ENCODE measurements around the gene ROCK2. TPM values are rescaled to one million over a fixed set of nuclear protein-coding genes. Genes with fewer than 3 reads are reported as not detected.

Gene ROCK2
- total and polyA plus RNA-seq, 2 of the 13 experiments (the other 11 are each of a cell fraction or from before 2014, with no cell fraction given): 38.1 to 119 TPM

DNA sequence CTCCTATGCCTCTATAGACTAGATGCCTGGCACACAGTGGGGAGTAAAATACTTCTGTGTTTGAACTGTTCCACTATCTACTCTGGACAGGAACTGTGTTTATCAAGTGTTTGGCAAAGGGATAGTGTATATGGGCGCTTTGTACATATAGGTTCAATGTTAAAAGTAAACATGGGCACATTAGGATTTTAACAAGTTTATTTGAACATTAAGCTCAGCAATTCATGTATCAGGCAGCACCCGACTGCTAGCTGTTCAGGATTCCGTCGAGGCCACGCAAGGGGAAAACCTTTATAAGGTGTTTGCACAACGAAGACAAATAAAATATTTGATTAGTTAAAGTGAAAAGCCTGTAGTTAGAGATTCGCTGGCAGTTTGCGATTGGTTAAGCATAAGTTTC is 43.4 kb upstream of the ROCK2 start (continued):
- TF ChIP-seq, protein P1, sequence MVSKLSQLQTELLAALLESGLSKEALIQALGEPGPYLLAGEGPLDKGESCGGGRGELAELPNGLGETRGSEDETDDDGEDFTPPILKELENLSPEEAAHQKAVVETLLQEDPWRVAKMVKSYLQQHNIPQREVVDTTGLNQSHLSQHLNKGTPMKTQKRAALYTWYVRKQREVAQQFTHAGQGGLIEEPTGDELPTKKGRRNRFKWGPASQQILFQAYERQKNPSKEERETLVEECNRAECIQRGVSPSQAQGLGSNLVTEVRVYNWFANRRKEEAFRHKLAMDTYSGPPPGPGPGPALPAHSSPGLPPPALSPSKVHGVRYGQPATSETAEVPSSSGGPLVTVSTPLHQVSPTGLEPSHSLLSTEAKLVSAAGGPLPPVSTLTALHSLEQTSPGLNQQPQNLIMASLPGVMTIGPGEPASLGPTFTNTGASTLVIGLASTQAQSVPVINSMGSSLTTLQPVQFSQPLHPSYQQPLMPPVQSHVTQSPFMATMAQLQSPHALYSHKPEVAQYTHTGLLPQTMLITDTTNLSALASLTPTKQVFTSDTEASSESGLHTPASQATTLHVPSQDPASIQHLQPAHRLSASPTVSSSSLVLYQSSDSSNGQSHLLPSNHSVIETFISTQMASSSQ (IDR thresholded peaks at IDR 0.05; ENCODE audit: low read depth): peak; percentile 48; the same call in 1 of the 2 replicates
- TF ChIP-seq, protein P1 (CRISPR knock-in tag; IDR thresholded peaks at IDR 0.05; ENCODE audit: borderline replicate concordance): peak; percentile 47; the same call in 1 of the 2 replicates
- TF ChIP-seq, protein P2, sequence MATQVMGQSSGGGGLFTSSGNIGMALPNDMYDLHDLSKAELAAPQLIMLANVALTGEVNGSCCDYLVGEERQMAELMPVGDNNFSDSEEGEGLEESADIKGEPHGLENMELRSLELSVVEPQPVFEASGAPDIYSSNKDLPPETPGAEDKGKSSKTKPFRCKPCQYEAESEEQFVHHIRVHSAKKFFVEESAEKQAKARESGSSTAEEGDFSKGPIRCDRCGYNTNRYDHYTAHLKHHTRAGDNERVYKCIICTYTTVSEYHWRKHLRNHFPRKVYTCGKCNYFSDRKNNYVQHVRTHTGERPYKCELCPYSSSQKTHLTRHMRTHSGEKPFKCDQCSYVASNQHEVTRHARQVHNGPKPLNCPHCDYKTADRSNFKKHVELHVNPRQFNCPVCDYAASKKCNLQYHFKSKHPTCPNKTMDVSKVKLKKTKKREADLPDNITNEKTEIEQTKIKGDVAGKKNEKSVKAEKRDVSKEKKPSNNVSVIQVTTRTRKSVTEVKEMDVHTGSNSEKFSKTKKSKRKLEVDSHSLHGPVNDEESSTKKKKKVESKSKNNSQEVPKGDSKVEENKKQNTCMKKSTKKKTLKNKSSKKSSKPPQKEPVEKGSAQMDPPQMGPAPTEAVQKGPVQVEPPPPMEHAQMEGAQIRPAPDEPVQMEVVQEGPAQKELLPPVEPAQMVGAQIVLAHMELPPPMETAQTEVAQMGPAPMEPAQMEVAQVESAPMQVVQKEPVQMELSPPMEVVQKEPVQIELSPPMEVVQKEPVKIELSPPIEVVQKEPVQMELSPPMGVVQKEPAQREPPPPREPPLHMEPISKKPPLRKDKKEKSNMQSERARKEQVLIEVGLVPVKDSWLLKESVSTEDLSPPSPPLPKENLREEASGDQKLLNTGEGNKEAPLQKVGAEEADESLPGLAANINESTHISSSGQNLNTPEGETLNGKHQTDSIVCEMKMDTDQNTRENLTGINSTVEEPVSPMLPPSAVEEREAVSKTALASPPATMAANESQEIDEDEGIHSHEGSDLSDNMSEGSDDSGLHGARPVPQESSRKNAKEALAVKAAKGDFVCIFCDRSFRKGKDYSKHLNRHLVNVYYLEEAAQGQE (IDR thresholded peaks at IDR 0.05; ENCODE audit: borderline replicate concordance in 1 of 2, low read depth in 1 of 2, low read length in 2 of 2): 0 out of 4 replicates have a peak, but pooled peaks of 1 of the 2 experiments have one; percentile 41
- no peak for TF ChIP-seq SPEN (CRISPR knock-in tag; IDR thresholded peaks at IDR 0.05; ENCODE audit: low read depth)
- no peak for TF ChIP-seq ZNF432 (CRISPR knock-in tag; IDR thresholded peaks at IDR 0.05; ENCODE audit: borderline replicate concordance)
- TF ChIP-seq ZNF737 (CRISPR knock-in tag; IDR thresholded peaks at IDR 0.05; ENCODE audit: borderline replicate concordance): no peak
- TF ChIP-seq, protein P3, sequence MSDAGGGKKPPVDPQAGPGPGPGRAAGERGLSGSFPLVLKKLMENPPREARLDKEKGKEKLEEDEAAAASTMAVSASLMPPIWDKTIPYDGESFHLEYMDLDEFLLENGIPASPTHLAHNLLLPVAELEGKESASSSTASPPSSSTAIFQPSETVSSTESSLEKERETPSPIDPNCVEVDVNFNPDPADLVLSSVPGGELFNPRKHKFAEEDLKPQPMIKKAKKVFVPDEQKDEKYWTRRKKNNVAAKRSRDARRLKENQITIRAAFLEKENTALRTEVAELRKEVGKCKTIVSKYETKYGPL (CRISPR knock-in tag; IDR thresholded peaks at IDR 0.05): no peak
- TF ChIP-seq ZBTB42 (CRISPR knock-in tag; IDR thresholded peaks at IDR 0.05): no peak
- peak; percentile 72 for TF ChIP-seq FOXA1 (IDR thresholded peaks at IDR 0.05)
- TF ChIP-seq FOXA1 (CRISPR knock-in tag; IDR thresholded peaks at IDR 0.05): peak; percentile 95
- peak; percentile 16; the same call in 1 of the 2 replicates for TF ChIP-seq MIXL1 (CRISPR knock-in tag; IDR thresholded peaks at IDR 0.05)
- no peak for TF ChIP-seq ZNF543 (CRISPR knock-in tag; IDR thresholded peaks at IDR 0.05)
- TF ChIP-seq ZFP36L1 (CRISPR knock-in tag; IDR thresholded peaks at IDR 0.05): no peak
- peak; percentile 87 for TF ChIP-seq BCL6 (CRISPR knock-in tag; IDR thresholded peaks at IDR 0.05)
- TF ChIP-seq ZNF549 (CRISPR knock-in tag; IDR thresholded peaks at IDR 0.05): peak; percentile 98
- TF ChIP-seq ZKSCAN8 (CRISPR knock-in tag; IDR thresholded peaks at IDR 0.05; ENCODE audit: borderline replicate concordance): 0 out of 2 replicates have a peak, but pooled peaks have one; percentile 72
- TF ChIP-seq, protein P4, sequence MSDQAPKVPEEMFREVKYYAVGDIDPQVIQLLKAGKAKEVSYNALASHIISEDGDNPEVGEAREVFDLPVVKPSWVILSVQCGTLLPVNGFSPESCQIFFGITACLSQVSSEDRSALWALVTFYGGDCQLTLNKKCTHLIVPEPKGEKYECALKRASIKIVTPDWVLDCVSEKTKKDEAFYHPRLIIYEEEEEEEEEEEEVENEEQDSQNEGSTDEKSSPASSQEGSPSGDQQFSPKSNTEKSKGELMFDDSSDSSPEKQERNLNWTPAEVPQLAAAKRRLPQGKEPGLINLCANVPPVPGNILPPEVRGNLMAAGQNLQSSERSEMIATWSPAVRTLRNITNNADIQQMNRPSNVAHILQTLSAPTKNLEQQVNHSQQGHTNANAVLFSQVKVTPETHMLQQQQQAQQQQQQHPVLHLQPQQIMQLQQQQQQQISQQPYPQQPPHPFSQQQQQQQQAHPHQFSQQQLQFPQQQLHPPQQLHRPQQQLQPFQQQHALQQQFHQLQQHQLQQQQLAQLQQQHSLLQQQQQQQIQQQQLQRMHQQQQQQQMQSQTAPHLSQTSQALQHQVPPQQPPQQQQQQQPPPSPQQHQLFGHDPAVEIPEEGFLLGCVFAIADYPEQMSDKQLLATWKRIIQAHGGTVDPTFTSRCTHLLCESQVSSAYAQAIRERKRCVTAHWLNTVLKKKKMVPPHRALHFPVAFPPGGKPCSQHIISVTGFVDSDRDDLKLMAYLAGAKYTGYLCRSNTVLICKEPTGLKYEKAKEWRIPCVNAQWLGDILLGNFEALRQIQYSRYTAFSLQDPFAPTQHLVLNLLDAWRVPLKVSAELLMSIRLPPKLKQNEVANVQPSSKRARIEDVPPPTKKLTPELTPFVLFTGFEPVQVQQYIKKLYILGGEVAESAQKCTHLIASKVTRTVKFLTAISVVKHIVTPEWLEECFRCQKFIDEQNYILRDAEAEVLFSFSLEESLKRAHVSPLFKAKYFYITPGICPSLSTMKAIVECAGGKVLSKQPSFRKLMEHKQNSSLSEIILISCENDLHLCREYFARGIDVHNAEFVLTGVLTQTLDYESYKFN (CRISPR knock-in tag; conservative IDR thresholded peaks at IDR 0.05): peak; percentile 69

Data from HepG2 (cell line).